Stomach smooth muscle (tissue), 2 donors: ENCODE data around the gene AP3D1.

ENCODE experiments used
- H3K27ac ChIP-seq: one replicate; pipeline ENCODE4 v1.7.0; 2013; ENCODE audit warnings: mild to moderate bottlenecking, low read length, inconsistent platforms
- H3K27me3 ChIP-seq, 2 donors: one replicate each; pipeline ENCODE4 v1.7.0; 2013; ENCODE audit warnings: low read length in 2 of 2; ENCODE audit not compliant: insufficient read depth in 2 of 2, control insufficient read depth in 1 of 2
- H3K36me3 ChIP-seq, 2 donors: one replicate each; pipeline ENCODE4 v1.7.0; 2013; ENCODE audit warnings: low read length in 2 of 2; ENCODE audit not compliant: control insufficient read depth in 2 of 2, insufficient read depth in 2 of 2
- H3K4me1 ChIP-seq: one replicate; pipeline ENCODE4 v1.7.0; 2013; ENCODE audit warnings: low read length; ENCODE audit not compliant: control insufficient read depth, insufficient read depth
- H3K4me3 ChIP-seq, 2 donors: one replicate each; pipeline ENCODE4 v1.7.0; 2013; ENCODE audit warnings: low read length in 2 of 2
- H3K9ac ChIP-seq, 2 donors: one replicate each; pipeline ENCODE4 v1.7.0; 2013; ENCODE audit warnings: low read length in 2 of 2, mild to moderate bottlenecking in 1 of 2
- H3K9me3 ChIP-seq, 2 donors: one replicate each; pipeline ENCODE4 v1.7.0; 2013; ENCODE audit warnings: low read length in 2 of 2; ENCODE audit not compliant: control insufficient read depth in 2 of 2
- donor health status: healthy.
- donor health status: Pancreatic carcinoma.

Gene AP3D1

GRCh38 chr19:2192862-2193261 is 41.5 kb upstream of the AP3D1 start:
- Histone ChIP-seq H3K36me3 (peaks cover 27 to 30% of the 10 kb centered on the region in 2 donors), H3K27ac (no peak overlapping the region), H3K9me3 (no peaks in the 10 kb centered on the region), H3K9ac (no peak overlapping the region), H3K4me3 (no peak overlapping the region), H3K4me1 (peaks cover 7% of the 10 kb centered on the region), H3K27me3 (no peaks in the 10 kb centered on the region)

GRCh38 chr19:2191456-2192310 is 40.3 kb upstream of the AP3D1 start:
- Histone ChIP-seq H3K9ac (no peak overlapping the region), H3K4me1 (peaks cover 18% of the 10 kb centered on the region), H3K27me3 (no peaks in the 10 kb centered on the region), H3K9me3 (no peaks in the 10 kb centered on the region), H3K4me3 (no peak overlapping the region), H3K36me3 (peaks cover 25 to 28% of the 10 kb centered on the region in 2 donors), H3K27ac (no peak overlapping the region)

DNA sequence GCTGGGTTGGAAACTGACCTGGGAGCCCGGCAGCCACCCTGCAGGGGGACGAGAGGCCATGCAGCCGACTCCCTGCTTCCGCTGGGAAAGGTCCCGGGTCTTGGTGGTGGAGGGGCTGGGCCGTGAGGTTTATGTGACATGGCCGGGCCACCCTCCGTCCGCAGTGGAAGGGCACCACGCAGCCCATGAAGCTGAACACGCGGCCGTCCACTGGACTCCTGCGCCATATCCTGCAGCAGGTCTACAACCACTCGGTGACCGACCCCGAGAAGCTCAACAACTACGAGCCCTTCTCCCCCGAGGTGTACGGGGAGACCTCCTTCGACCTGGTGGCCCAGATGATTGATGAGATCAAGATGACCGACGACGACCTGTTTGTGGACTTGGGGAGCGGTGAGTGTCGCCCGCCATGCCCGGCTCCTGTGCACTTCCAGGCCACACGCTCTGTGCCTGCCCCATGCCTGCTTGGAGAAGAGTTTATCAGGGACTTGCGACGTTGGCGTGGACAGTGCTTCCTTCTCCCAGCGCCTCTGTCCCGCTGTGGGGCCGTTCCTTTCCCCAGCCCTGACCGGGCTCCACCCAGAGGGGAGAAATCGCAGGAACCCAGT is 39.6 kb upstream of the AP3D1 start:
- peaks cover 25% of the 10 kb centered on the region for H3K4me1 ChIP-seq
- H3K36me3 ChIP-seq, result peaks cover 22 to 25% of the 10 kb centered on the region in 2 donors
- no peaks in the 10 kb centered on the region for H3K9me3 ChIP-seq
- H3K9ac ChIP-seq, result no peak overlapping the region
- H3K27ac ChIP-seq, result no peak overlapping the region
- H3K27me3 ChIP-seq, result no peaks in the 10 kb centered on the region
- H3K4me3 ChIP-seq, result no peak overlapping the region

DNA sequence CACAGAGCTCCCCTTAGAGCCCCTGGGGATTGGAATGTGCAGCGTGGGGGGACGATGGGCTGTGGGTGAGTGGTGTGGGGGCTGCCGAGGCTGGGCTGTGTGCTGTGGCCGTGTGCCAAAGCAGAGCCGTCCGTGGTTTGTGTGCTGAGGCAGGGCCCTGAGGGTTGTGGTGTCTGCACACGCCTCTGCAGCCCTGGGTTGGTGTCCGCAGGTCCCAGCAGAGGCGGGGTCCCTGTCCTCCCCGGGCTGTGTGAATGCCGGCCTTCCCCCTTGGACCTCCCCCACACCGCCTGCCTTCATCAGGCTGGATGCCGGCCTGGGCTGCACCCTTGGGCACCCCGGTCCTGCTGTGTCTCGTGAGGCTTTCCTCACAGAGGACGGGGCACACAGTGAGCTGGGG is 38.5 kb upstream of the AP3D1 start:
- Histone ChIP-seq H3K27me3 (no peaks in the 10 kb centered on the region), H3K4me3 (no peak overlapping the region), H3K9ac (no peak overlapping the region), H3K9me3 (no peaks in the 10 kb centered on the region), H3K4me1 (peaks cover 36% of the 10 kb centered on the region), H3K36me3 (peaks cover 14 to 24% of the 10 kb centered on the region in 2 donors), H3K27ac (no peak overlapping the region)

- Histone ChIP-seq H3K4me1 (peaks cover 43% of the 10 kb centered on the region), H3K4me3 (no peak overlapping the region), H3K36me3 (peaks cover 14 to 20% of the 10 kb centered on the region in 2 donors), H3K27ac (no peak overlapping the region), H3K9ac (no peak overlapping the region), H3K9me3 (no peaks in the 10 kb centered on the region), H3K27me3 (no peaks in the 10 kb centered on the region)
These were observed 37.5 kb upstream of the AP3D1 start for GRCh38 chr19:2188708-2189385.

DNA sequence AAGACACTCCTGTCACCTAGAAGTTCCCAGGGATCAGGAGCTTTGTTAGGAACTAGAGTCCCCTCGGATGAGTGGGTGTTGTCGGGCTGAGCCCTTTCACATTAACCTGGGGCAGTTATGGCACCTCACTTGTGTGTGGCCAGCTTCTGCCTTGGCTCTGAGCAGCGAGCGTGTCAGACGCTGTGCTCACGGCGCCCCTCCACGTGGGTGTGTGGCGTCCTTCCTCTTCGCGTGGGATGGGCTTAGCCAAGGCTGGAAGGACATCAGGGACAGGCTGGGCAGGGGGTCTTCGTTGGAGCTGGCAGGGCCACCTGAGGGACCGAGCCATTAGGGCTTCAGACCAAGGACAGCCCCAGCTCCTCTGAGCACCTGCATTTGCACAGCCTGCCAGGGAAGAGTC is 35.8 kb upstream of the AP3D1 start:
- H3K9me3 ChIP-seq, result no peaks in the 10 kb centered on the region
- peaks cover 55% of the 10 kb centered on the region for H3K4me1 ChIP-seq
- peak overlapping the region; percentile 64 for H3K27ac ChIP-seq
- no peaks in the 10 kb centered on the region for H3K27me3 ChIP-seq
- peaks cover 11 to 14% of the 10 kb centered on the region in 2 donors for H3K36me3 ChIP-seq
- H3K4me3 ChIP-seq, result peak overlapping the region; percentile 7 to 59
- H3K9ac ChIP-seq, result peak overlapping the region in 1 of 2 donors; percentile 13

DNA sequence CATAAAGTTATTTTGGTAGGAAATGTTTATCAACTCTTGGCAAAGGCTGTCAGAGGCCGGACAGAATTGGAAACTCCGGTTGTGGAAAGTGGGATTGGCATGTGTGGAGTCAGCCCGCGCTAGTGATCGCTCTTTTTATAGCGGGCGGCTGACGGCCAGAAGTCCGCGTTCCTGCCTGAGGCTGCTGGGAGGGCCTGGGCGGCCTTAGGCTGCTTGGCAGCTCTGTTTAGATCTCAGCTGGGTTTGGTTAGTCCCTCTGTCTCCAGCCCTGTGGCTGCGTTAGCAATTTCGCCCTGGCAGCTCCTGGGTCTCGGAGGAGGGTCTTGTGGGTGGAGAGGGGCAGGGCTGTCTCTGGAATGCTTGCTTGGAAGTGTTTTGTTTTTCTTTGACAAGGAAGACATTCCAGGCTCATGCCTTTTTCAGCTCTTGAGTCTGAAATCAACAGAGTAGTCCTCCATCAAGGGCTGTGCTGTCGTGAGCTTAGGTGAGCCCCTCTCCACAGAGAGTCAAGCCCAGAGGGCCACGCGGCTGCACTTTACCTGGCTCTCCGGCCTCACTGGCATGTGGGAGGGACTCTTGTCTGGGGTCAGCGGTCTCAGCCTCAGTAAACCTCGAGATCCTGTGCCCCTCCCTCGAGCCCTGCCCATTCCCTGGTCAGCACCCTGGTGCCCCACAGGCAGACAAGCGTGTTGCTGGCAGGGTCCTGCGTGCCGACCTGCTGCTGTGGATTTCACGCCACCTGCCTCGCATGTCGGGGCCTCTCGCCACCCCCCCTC is 34.9 kb upstream of the AP3D1 start:
- Histone ChIP-seq H3K36me3 (peaks cover 4 to 12% of the 10 kb centered on the region in 2 donors), H3K27me3 (no peaks in the 10 kb centered on the region), H3K9me3 (no peaks in the 10 kb centered on the region), H3K27ac (peak overlapping the region; percentile 64), H3K9ac (peak overlapping the region in 1 of 2 donors; percentile 47), H3K4me3 (peak overlapping the region; percentile 20 to 59), H3K4me1 (peaks cover 62% of the 10 kb centered on the region)

DNA sequence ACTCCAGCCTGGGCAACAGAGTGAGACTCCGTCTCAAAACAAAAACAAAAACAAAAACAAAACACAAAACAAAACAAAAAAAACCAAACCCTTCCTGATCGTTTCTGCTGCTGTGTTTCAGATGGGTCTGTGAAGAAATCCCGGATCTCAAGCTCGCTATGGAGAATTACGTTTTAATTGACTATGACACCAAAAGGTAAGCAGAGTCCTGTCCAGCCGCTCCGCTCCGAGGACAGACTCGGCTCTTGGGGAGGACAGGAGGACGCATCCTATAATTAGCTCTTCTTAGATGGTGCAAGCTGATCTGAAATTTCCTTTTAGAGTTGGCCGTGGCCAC is 34.3 kb upstream of the AP3D1 start:
- Histone ChIP-seq H3K36me3 (peaks cover 6 to 9% of the 10 kb centered on the region in 2 donors), H3K4me1 (peaks cover 68% of the 10 kb centered on the region), H3K27ac (peak overlapping the region; percentile 64)

DNA sequence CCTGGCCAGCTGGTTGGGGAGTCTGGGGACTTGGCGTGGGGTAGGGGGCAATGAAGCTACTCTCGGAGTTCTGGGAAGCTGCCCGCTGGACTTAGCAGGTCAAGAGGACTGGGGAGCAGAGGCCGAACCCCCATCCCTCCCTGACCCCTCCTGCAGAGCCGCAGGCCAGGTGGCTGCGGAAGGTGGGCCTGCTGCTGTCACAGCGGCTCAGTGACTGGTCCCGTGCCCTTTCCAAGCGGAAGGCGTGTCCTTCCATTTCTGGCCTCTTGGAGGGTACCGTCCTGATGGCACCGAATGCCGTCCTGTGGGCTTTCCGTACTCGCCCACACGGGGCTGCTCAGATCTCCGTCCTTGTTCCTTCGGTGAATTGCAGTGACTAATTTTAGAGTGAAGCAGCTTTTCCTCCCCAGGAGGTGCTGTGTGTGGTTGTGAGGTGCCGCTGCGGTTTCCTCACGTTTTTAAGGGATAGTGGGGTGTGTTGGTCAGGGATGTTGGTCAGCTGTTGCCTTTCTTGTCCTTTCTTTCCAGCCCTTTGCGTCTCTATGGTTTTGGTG is 33.1 kb upstream of the AP3D1 start:
- no peak overlapping the region for H3K4me3 ChIP-seq
- peaks cover 68% of the 10 kb centered on the region for H3K4me1 ChIP-seq
- no peaks in the 10 kb centered on the region for H3K27me3 ChIP-seq
- H3K36me3 ChIP-seq, result peaks cover 6% of the 10 kb centered on the region in 2 donors
- H3K9me3 ChIP-seq, result no peaks in the 10 kb centered on the region
- no peak overlapping the region for H3K9ac ChIP-seq
- no peak overlapping the region for H3K27ac ChIP-seq

More for the DNA sequence above, 34.3 kb upstream of the AP3D1 start:
- Histone ChIP-seq H3K4me3 (peak overlapping the region in 1 of 2 donors; percentile 59), H3K9me3 (no peaks in the 10 kb centered on the region), H3K9ac (no peak overlapping the region), H3K27me3 (no peaks in the 10 kb centered on the region)

DNA sequence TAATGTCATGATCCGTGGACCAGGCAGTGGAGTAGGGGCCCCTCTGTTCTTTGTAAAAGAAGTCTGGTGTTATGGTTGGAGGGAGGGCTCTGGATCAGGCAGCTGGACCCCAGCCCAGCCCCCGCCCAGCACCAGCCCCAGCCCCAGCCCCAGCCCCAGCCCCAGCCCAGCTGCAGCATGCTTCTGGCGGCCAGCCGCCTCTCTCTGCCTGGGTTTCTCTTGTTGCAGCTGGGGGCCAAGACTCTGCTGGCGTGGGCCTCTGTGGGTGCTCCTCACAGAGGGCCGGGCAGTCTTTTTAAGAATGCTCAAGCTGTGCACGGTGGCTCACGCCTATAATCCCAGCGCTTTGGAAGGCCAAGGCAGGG is 30.2 kb upstream of the AP3D1 start:
- Histone ChIP-seq H3K9ac (no peak overlapping the region), H3K4me3 (no peak overlapping the region), H3K36me3 (peaks cover 0 to 3% of the 10 kb centered on the region in 2 donors), H3K27ac (peak overlapping the region; percentile 37), H3K27me3 (no peaks in the 10 kb centered on the region), H3K4me1 (peaks cover 49% of the 10 kb centered on the region), H3K9me3 (no peaks in the 10 kb centered on the region)
